Osteocyte (in vitro differentiated cells): ENCODE measurements around the gene YJEFN3. TPM values are rescaled to one million over a fixed set of nuclear protein-coding genes. Genes with fewer than 3 reads are reported as not detected.

Source experiments
- DNase-seq: peaks from one replicate; pipeline ENCODE4 v3.0.0; 2021; ENCODE audit warnings: mixed read lengths; ENCODE audit not compliant: unreplicated experiment; ENCODE audit errors: extremely low spot score
- H3K27ac Mint-ChIP-seq: one replicate; pipeline ENCODE4 v1.8.0; 2021; ENCODE audit warnings: mild to moderate bottlenecking, mixed read lengths; ENCODE audit not compliant: unreplicated experiment
- H3K27me3 Mint-ChIP-seq: one replicate; pipeline ENCODE4 v1.8.0; 2021; ENCODE audit warnings: mixed read lengths; ENCODE audit not compliant: unreplicated experiment
- H3K36me3 Mint-ChIP-seq: one replicate; pipeline ENCODE4 v1.8.0; 2021; ENCODE audit warnings: mixed read lengths; ENCODE audit not compliant: unreplicated experiment
- H3K4me1 Mint-ChIP-seq: one replicate; pipeline ENCODE4 v1.8.0; 2021; ENCODE audit warnings: mixed read lengths; ENCODE audit not compliant: unreplicated experiment
- H3K4me3 Mint-ChIP-seq: one replicate; pipeline ENCODE4 v1.8.0; 2021; ENCODE audit warnings: mild to moderate bottlenecking, moderate library complexity, mixed read lengths; ENCODE audit not compliant: unreplicated experiment
- H3K9me3 Mint-ChIP-seq: one replicate; pipeline ENCODE4 v1.8.0; 2021; ENCODE audit warnings: mixed read lengths; ENCODE audit not compliant: unreplicated experiment
- total RNA-seq: library from RNA; stranded (reverse); gene quantifications from 2 replicates; pipeline ENCODE4 v1.2.1, GENCODE V29; 2021
- TF ChIP-seq, protein P1 (sequence below): fragments of 200-600 bp; sonication (generic); IDR thresholded peaks from 2 replicates; pipeline ENCODE4 v1.5.0; 2021; ENCODE audit warnings: antibody characterized with exemption, mild to moderate bottlenecking, moderate library complexity

Gene YJEFN3
- total RNA-seq, 1 donor from 2014 or later = 6.1 TPM

DNA sequence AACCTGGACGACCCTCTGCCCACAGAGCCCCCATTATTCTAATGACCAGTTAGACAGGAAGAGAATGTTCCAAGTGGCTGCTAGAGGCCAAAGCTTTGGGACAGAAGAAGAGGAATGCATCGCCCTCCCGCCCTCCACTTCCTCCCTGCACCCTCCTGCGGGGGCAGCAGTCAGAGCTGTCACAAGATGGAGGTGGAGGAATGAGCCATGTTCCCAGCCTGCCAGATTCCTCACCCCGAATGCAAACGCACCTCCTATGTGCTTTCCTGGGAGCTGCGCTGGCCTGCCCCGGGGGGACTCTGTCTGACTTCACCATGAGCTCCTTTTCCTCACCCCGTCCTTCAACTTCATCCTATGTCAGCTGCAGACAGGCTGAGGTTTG is 1.7 kb downstream of the YJEFN3 start:
- Mint-ChIP-seq H3K27ac (peak overlapping the region; percentile 9), H3K4me1 (peaks cover 23% of the 10 kb centered on the region), H3K9me3 (no peaks in the 10 kb centered on the region), H3K27me3 (no peaks in the 10 kb centered on the region), H3K36me3 (peaks cover 2% of the 10 kb centered on the region), H3K4me3 (no peak overlapping the region)
- TF ChIP-seq, protein P1, sequence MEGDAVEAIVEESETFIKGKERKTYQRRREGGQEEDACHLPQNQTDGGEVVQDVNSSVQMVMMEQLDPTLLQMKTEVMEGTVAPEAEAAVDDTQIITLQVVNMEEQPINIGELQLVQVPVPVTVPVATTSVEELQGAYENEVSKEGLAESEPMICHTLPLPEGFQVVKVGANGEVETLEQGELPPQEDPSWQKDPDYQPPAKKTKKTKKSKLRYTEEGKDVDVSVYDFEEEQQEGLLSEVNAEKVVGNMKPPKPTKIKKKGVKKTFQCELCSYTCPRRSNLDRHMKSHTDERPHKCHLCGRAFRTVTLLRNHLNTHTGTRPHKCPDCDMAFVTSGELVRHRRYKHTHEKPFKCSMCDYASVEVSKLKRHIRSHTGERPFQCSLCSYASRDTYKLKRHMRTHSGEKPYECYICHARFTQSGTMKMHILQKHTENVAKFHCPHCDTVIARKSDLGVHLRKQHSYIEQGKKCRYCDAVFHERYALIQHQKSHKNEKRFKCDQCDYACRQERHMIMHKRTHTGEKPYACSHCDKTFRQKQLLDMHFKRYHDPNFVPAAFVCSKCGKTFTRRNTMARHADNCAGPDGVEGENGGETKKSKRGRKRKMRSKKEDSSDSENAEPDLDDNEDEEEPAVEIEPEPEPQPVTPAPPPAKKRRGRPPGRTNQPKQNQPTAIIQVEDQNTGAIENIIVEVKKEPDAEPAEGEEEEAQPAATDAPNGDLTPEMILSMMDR = no peak
- no peak for DNase-seq

- DNase-seq = no peak
- no peaks in the 10 kb centered on the region for H3K27me3 Mint-ChIP-seq
- peaks cover 23% of the 10 kb centered on the region for H3K4me1 Mint-ChIP-seq
- H3K36me3 Mint-ChIP-seq = peaks cover 2% of the 10 kb centered on the region
- no peak overlapping the region for H3K4me3 Mint-ChIP-seq
- H3K9me3 Mint-ChIP-seq = no peaks in the 10 kb centered on the region
- peak overlapping the region; percentile 9 for H3K27ac Mint-ChIP-seq
- TF ChIP-seq, protein P1 = no peak
Measured at GRCh38 chr19:19530889-19531288, 2.2 kb downstream of the YJEFN3 start.

DNA sequence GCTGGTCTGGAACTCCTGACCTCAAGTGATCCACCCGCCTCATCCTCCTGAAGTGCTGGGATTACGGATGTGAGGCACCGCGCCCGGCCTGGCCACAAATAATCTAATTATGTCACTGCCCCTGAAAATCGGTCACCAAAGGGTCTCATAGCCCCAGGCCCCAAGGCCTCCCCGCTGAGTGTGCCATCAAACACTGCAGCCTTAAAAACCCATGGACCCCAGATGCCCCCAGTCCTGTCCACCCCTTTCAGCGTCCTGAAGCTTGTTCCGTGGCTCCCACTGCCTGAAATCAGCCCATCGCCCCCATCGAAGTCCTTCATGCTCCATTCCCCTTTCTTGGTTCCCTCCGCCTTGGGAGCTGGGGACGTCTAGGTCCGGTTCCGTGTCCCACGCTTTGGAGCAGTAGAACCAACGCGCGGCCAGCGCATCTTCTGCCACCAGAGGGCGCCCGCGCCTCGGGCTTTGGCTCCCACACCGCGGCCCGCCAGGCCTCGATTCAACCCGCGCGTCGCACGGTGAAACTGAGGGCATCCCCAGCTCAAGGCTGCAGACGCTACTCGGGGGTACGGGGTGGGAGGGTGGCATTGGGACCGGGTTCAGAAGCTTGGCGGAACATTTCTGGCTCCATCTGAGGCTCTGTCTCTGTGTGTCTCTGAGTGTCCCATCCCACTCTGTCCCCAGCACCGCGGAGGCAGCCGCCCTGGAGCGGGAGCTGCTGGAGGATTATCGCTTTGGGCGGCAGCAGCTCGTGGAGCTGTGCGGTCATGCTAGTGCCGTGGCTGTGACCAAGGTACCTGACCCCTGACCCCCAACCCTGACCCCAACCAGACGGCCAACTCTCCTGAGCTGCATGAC is 3.5 kb downstream of the YJEFN3 start:
- H3K27me3 Mint-ChIP-seq = no peaks in the 10 kb centered on the region
- TF ChIP-seq, protein P1 = peak; percentile 97
- DNase-seq = peak; percentile 94
- H3K9me3 Mint-ChIP-seq = no peaks in the 10 kb centered on the region
- no peak overlapping the region for H3K27ac Mint-ChIP-seq
- H3K4me3 Mint-ChIP-seq = no peak overlapping the region
- H3K36me3 Mint-ChIP-seq = peaks cover 2% of the 10 kb centered on the region
- H3K4me1 Mint-ChIP-seq = peaks cover 25% of the 10 kb centered on the region

- no peaks in the 10 kb centered on the region for H3K9me3 Mint-ChIP-seq
- no peak overlapping the region for H3K4me3 Mint-ChIP-seq
- H3K4me1 Mint-ChIP-seq = peaks cover 28% of the 10 kb centered on the region
- DNase-seq = no peak
- H3K36me3 Mint-ChIP-seq = no peaks in the 10 kb centered on the region
- H3K27ac Mint-ChIP-seq = no peak overlapping the region
- H3K27me3 Mint-ChIP-seq = no peaks in the 10 kb centered on the region
- TF ChIP-seq, protein P1 = no peak
Measured at GRCh38 chr19:19532806-19533701, 4.3 kb downstream of the YJEFN3 start.

- DNase-seq = no peak
- Mint-ChIP-seq H3K4me1 (peaks cover 34% of the 10 kb centered on the region), H3K27me3 (no peaks in the 10 kb centered on the region), H3K36me3 (no peaks in the 10 kb centered on the region), H3K27ac (no peak overlapping the region), H3K9me3 (no peaks in the 10 kb centered on the region), H3K4me3 (no peak overlapping the region)
- TF ChIP-seq, protein P1 = no peak
Measured at GRCh38 chr19:19533841-19534240, 5.1 kb downstream of the YJEFN3 start.
